HepG2 (cell line): ENCODE data around the gene PXMP4. TPM values are rescaled to one million over a fixed set of nuclear protein-coding genes. Genes with fewer than 3 reads are reported as not detected.

ENCODE experiments used
- ATF7-NPFF ChIP-seq: sonication (generic); formaldehyde crosslinking; IDR thresholded peaks from 2 replicates; pipeline ENCODE4 v1.8.1; 2023; ENCODE audit warnings: mild to moderate bottlenecking, low read depth, missing genetic modification reagents, moderate library complexity
- CREM ChIP-seq, 2 experiments: sonication (generic) in 1 of 2; formaldehyde crosslinking in 1 of 2; IDR thresholded peaks; 2 replicates each; pipeline versions ENCODE4 v1.4.0 to v1.6.1; 2016 to 2020; ENCODE audit warnings: antibody characterized with exemption in 1 of 2, mild to moderate bottlenecking in 1 of 2, missing genetic modification reagents in 1 of 2
- ELF3 ChIP-seq: IDR thresholded peaks from 2 replicates; pipeline ENCODE4 v1.6.1; 2016; ENCODE audit warnings: missing genetic modification reagents, missing compliant biosample characterization
- GABPA ChIP-seq, 2 experiments: IDR thresholded peaks; 2 replicates each; pipeline ENCODE4 v1.6.1; 2011 to 2016; ENCODE audit warnings: low read depth in 2 of 2, low read length in 1 of 2, missing biosample characterization in 1 of 2, missing genetic modification characterization in 1 of 2
- MTA1 ChIP-seq: sonication (generic); formaldehyde crosslinking; IDR thresholded peaks from 2 replicates; pipeline ENCODE4 v1.4.0; 2020; ENCODE audit warnings: missing genetic modification reagents, mild to moderate bottlenecking, borderline replicate concordance
- MTF2 ChIP-seq: sonication (generic); formaldehyde crosslinking; IDR thresholded peaks from 2 replicates; pipeline ENCODE4 v1.5.0; 2020; ENCODE audit warnings: missing genetic modification reagents, borderline replicate concordance
- NBN ChIP-seq: fragments of 450-650 bp; conservative IDR thresholded peaks from 2 replicates; pipeline ENCODE4 v1.6.1; 2017
- TARDBP ChIP-seq: sonication (generic); formaldehyde crosslinking; IDR thresholded peaks from 2 replicates; pipeline ENCODE4 v1.8.0; 2022; ENCODE audit warnings: mild to moderate bottlenecking, missing genetic modification reagents
- ZBTB3 ChIP-seq: sonication (generic); formaldehyde crosslinking; IDR thresholded peaks from 2 replicates; pipeline ENCODE4 v1.4.0; 2020; ENCODE audit warnings: low read depth, mild to moderate bottlenecking, moderate library complexity, missing genetic modification reagents, borderline replicate concordance
- ZNF121 ChIP-seq: sonication (generic); formaldehyde crosslinking; IDR thresholded peaks from 2 replicates; pipeline ENCODE4 v1.5.0; 2020; ENCODE audit warnings: mild to moderate bottlenecking, missing genetic modification reagents
- ZNF282 ChIP-seq: fragments of 450-650 bp; IDR thresholded peaks from 2 replicates; pipeline ENCODE4 v1.6.1; 2018; ENCODE audit not compliant: partially characterized antibody
- ZNF570 ChIP-seq: sonication (generic); formaldehyde crosslinking; IDR thresholded peaks from 2 replicates; pipeline ENCODE4 v1.4.0; 2020; ENCODE audit warnings: mild to moderate bottlenecking, missing genetic modification reagents, borderline replicate concordance
- ZNF644 ChIP-seq: IDR thresholded peaks from 2 replicates; pipeline ENCODE4 v1.6.1; 2016; ENCODE audit warnings: low read depth
- ZZZ3 ChIP-seq: sonication (generic); formaldehyde crosslinking; IDR thresholded peaks from 2 replicates; pipeline ENCODE4 v1.4.0; 2020; ENCODE audit warnings: missing genetic modification reagents, mild to moderate bottlenecking, borderline replicate concordance
- polyA plus RNA-seq, 8 experiments: library from polyadenylated mRNA; depleted of rRNA in 3 of 8; stranded (reverse) in 7 of 8; unstranded in 1 of 8; fragments of >200 nt; fragmentation: Illumina TruSeq in 4 of 8; extraction: Trizol in 4 of 8; gene quantifications; 2 replicates each; pipeline versions ENCODE4 v1.2.1 to v1.2.3, GENCODE V29; 2011 to 2016; ENCODE audit warnings: low read depth in 4 of 8, missing spikeins in 1 of 8, mixed read lengths in 1 of 8; ENCODE audit not compliant: insufficient read depth in 1 of 8
- total RNA-seq, 5 experiments: library from RNA; depleted of rRNA; stranded (reverse); fragments of >200 nt; fragmentation: Illumina TruSeq; extraction: Trizol; gene quantifications; 2 replicates each; pipeline ENCODE4 v1.2.3, GENCODE V29; 2016; ENCODE audit warnings: low read depth in 1 of 5
- TF ChIP-seq, protein P1 (sequence below): IDR thresholded peaks from 2 replicates; pipeline ENCODE4 v1.6.1; 2016; ENCODE audit warnings: low read depth, control low read depth
- TF ChIP-seq, protein P2 (sequence below): IDR thresholded peaks from 2 replicates; pipeline ENCODE4 v1.6.1; 2016; ENCODE audit warnings: low read depth, borderline replicate concordance
- TF ChIP-seq, protein P3 (sequence below): sonication (generic); formaldehyde crosslinking; IDR thresholded peaks from 2 replicates; pipeline ENCODE4 v1.4.0; 2020; ENCODE audit warnings: missing genetic modification reagents
- TF ChIP-seq, protein P4 (sequence below): IDR thresholded peaks from 2 replicates; pipeline ENCODE4 v1.6.1; 2016; ENCODE audit warnings: mild to moderate bottlenecking, missing biosample characterization, missing genetic modification reagents
- TF ChIP-seq, protein P5 (sequence below): sonication (generic); formaldehyde crosslinking; IDR thresholded peaks from 2 replicates; pipeline ENCODE4 v1.5.1; 2020; ENCODE audit warnings: missing genetic modification reagents, mild to moderate bottlenecking, borderline replicate concordance
- TF ChIP-seq, protein P6 (sequence below): fragments of 450-650 bp; IDR thresholded peaks from 2 replicates; pipeline ENCODE4 v1.6.1; 2017

The PXMP4 gene
- total and polyA plus RNA-seq, 2 of the 13 experiments (the other 11 are each of a cell fraction or from before 2014, with no cell fraction given): not detected

DNA sequence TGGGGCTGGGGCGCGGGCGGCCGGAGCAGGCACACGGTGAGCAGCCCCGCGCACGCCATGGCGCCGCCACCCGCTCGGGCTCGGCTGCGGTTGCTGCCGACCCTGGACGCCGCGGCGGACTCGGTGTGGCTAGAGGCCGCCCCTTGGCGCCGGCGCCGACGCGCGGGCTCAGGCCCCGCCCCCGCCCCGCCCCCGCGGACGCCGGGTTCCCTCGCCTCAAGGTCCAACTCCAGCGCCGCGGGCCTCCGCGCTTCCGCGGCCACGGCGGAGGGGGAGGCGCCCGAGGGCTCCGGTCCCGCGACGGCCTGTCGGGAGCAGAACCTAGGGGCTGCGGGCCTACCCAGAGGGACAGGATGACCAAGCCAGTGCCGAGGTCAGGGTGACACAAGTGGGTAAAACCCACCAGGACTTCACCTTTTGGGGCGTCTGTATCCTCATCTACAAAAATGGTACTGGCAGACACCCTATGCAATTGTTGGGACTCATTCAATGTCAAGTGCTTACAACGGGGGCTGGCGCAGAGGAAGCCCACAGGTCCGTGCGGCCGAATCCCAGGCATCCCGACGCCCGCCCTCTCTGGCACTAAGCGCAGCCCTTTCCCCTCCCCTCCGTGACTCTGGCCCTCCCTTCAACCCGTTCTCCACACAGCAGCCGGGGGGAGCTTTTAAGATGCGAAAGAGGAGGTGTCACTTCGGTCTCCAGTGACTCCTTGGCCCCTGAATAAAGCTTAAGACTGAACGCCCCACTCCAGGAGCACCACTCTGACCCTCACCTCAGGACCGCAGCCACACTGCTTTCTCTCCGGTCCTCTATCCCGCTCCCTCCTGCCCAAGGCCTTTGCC is 45.6 kb downstream of the PXMP4 start, which contains the start of gene NECAB3 (continued):
- TF ChIP-seq GABPA (IDR thresholded peaks at IDR 0.05; ENCODE audit: low read depth, low read length) (peak; percentile 54), GABPA (CRISPR knock-in tag; IDR thresholded peaks at IDR 0.05; ENCODE audit: low read depth) (no peak; the same call in 1 of the 2 replicates), ZNF570 (CRISPR knock-in tag) (no peak), MTA1 (CRISPR knock-in tag) (peak; percentile 92), ZNF644 (CRISPR knock-in tag) (0 out of 2 replicates have a peak, but pooled peaks have one; percentile 19), ZZZ3 (CRISPR knock-in tag) (peak; percentile 73; the same call in 1 of the 2 replicates), ZNF121 (CRISPR knock-in tag) (peak; percentile 68; the same call in 1 of the 2 replicates), ZBTB3 (peak; percentile 82; the same call in 1 of the 2 replicates), TARDBP (CRISPR knock-in tag) (peak; percentile 72), NBN (no peak), ATF7-NPFF (peak; percentile 92), MTF2 (CRISPR knock-in tag) (no peak), ZNF282 (no peak), CREM (IDR thresholded peaks at IDR 0.05) (0 out of 2 replicates have a peak, but pooled peaks have one; percentile 35), CREM (CRISPR knock-in tag; IDR thresholded peaks at IDR 0.05) (no peak), ELF3 (peak; percentile 53; the same call in 1 of the 2 replicates)
- TF ChIP-seq, protein P1, sequence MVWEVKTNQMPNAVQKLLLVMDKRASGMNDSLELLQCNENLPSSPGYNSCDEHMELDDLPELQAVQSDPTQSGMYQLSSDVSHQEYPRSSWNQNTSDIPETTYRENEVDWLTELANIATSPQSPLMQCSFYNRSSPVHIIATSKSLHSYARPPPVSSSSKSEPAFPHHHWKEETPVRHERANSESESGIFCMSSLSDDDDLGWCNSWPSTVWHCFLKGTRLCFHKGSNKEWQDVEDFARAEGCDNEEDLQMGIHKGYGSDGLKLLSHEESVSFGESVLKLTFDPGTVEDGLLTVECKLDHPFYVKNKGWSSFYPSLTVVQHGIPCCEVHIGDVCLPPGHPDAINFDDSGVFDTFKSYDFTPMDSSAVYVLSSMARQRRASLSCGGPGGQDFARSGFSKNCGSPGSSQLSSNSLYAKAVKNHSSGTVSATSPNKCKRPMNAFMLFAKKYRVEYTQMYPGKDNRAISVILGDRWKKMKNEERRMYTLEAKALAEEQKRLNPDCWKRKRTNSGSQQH: peak; percentile 77
- TF ChIP-seq, protein P2, sequence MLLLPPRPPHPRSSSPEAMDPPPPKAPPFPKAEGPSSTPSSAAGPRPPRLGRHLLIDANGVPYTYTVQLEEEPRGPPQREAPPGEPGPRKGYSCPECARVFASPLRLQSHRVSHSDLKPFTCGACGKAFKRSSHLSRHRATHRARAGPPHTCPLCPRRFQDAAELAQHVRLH (CRISPR knock-in tag): peak; percentile 90; the same call in 1 of the 2 replicates
- TF ChIP-seq, protein P3, sequence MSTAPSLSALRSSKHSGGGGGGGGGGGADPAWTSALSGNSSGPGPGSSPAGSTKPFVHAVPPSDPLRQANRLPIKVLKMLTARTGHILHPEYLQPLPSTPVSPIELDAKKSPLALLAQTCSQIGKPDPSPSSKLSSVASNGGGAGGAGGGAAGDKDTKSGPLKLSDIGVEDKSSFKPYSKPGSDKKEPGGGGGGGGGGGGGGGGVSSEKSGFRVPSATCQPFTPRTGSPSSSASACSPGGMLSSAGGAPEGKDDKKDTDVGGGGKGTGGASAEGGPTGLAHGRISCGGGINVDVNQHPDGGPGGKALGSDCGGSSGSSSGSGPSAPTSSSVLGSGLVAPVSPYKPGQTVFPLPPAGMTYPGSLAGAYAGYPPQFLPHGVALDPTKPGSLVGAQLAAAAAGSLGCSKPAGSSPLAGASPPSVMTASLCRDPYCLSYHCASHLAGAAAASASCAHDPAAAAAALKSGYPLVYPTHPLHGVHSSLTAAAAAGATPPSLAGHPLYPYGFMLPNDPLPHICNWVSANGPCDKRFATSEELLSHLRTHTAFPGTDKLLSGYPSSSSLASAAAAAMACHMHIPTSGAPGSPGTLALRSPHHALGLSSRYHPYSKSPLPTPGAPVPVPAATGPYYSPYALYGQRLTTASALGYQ (CRISPR knock-in tag): 0 out of 2 replicates have a peak, but pooled peaks have one; percentile 52
- TF ChIP-seq, protein P4, sequence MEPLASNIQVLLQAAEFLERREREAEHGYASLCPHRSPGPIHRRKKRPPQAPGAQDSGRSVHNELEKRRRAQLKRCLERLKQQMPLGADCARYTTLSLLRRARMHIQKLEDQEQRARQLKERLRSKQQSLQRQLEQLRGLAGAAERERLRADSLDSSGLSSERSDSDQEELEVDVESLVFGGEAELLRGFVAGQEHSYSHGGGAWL: 0 out of 2 replicates have a peak, but pooled peaks have one; percentile 52
- TF ChIP-seq, protein P5, sequence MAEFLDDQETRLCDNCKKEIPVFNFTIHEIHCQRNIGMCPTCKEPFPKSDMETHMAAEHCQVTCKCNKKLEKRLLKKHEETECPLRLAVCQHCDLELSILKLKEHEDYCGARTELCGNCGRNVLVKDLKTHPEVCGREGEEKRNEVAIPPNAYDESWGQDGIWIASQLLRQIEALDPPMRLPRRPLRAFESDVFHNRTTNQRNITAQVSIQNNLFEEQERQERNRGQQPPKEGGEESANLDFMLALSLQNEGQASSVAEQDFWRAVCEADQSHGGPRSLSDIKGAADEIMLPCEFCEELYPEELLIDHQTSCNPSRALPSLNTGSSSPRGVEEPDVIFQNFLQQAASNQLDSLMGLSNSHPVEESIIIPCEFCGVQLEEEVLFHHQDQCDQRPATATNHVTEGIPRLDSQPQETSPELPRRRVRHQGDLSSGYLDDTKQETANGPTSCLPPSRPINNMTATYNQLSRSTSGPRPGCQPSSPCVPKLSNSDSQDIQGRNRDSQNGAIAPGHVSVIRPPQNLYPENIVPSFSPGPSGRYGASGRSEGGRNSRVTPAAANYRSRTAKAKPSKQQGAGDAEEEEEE: peak; percentile 86; the same call in 1 of the 2 replicates
- TF ChIP-seq, protein P6, sequence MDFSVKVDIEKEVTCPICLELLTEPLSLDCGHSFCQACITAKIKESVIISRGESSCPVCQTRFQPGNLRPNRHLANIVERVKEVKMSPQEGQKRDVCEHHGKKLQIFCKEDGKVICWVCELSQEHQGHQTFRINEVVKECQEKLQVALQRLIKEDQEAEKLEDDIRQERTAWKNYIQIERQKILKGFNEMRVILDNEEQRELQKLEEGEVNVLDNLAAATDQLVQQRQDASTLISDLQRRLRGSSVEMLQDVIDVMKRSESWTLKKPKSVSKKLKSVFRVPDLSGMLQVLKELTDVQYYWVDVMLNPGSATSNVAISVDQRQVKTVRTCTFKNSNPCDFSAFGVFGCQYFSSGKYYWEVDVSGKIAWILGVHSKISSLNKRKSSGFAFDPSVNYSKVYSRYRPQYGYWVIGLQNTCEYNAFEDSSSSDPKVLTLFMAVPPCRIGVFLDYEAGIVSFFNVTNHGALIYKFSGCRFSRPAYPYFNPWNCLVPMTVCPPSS: no peak
